ENCODE measurements around the gene ABHD17C. TPM values are rescaled to one million over a fixed set of nuclear protein-coding genes. Genes with fewer than 3 reads are reported as not detected.

The ABHD17C gene
- total and polyA plus RNA-seq, 2 experiments from 2014 or later, result 2.1 to 8.3 TPM

DNA sequence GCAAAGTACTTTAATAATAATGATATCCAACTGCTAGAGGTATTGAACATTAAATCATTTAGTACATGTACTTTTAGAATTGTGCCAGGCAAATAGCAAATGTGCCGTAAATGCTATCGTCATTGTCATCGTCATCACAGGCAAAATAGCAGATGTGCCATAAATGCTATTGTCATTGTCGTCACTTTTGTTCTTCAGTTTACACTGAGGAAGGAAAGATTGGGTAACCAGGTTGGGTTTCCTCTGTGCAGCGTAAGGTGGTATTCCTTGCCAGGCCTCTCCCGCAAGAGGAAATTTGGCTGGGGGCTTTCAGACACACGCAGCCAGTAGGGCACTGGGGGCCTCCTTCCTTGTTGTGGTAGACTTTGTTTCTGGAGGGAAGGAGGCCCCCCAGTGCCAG, 26.4 kb downstream of the ABHD17C start:
- Histone ChIP-seq H3K9ac (no peak overlapping the region), H3K4me2 (ENCODE audit: unreplicated experiment) (no peak overlapping the region), H4K20me1 (ENCODE audit: insufficient read depth) (peaks cover 8% of the 10 kb centered on the region; the same call in 1 of the 2 replicates), H3K79me2 (ENCODE audit: insufficient read depth) (peaks cover 97% of the 10 kb centered on the region), H3K27ac (no peak overlapping the region), H3K9me2 (ENCODE audit: insufficient read depth) (no peaks in the 10 kb centered on the region), H2AFZ (no peak overlapping the region), H3K4me1 (ENCODE audit: insufficient read depth) (no peaks in the 10 kb centered on the region), H3K9me3 (ENCODE audit: low read depth) (no peaks in the 10 kb centered on the region), H3K27me3 (replicated peaks; ENCODE audit: insufficient read depth) (no peaks in the 10 kb centered on the region), H3F3A (ENCODE audit: insufficient read depth) (no peaks in the 10 kb centered on the region), H3K36me3 (ENCODE audit: low read depth) (no peaks in the 10 kb centered on the region), H3K4me3 (no peak overlapping the region)
- DNase-seq, result no peak
- in situ Hi-C loops (cut with MboI), result no loop called here
- no peak for TF ChIP-seq EZH2phosphoT487 (IDR thresholded peaks at IDR 0.05; ENCODE audit: insufficient read depth, low read depth)
- no peak for TF ChIP-seq EZH2 (IDR thresholded peaks at IDR 0.05; ENCODE audit: insufficient read depth, poor library complexity, severe bottlenecking)
- 88 to 93% methylated on average over 7 of the region's 7 CpGs for WGBS, 2 experiments (ENCODE audit: low coverage in 1 of 2, low lambda C conversion rate in 2 of 2, missing lambda C conversion rate in 2 of 2)

DNA sequence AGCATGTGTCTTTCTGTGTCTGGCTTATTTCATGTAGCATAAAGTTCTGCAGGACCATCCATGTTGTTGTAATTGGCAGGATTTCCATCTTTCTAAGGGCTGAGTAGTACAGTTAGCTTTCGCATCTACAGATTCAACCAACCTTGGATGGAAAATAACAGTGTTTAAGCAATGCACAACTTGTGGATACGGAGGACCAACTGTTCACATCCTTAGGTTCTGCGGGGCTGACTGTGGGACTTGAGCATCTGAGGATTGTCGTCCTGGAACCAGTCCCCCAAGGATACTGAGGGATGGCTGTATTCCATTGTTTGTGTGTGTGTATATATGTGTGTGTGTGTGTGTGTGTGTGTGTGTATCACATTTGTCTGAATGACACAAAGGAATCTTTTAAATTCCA, 27.7 kb downstream of the ABHD17C start:
- H3K4me3 ChIP-seq, result no peak overlapping the region
- no peaks in the 10 kb centered on the region for H3K9me3 ChIP-seq (ENCODE audit: low read depth)
- H3K27me3 ChIP-seq (replicated peaks; ENCODE audit: insufficient read depth), result no peaks in the 10 kb centered on the region
- no peaks in the 10 kb centered on the region for H3K36me3 ChIP-seq (ENCODE audit: low read depth)
- WGBS, 2 experiments (ENCODE audit: low coverage in 1 of 2, low lambda C conversion rate in 2 of 2, missing lambda C conversion rate in 2 of 2), result 94 to 98% methylated on average over 4 of the region's 4 CpGs
- DNase-seq, result no peak
- peaks cover 97% of the 10 kb centered on the region for H3K79me2 ChIP-seq (ENCODE audit: insufficient read depth)
- no peaks in the 10 kb centered on the region for H3K4me1 ChIP-seq (ENCODE audit: insufficient read depth)
- no peaks in the 10 kb centered on the region for H3F3A ChIP-seq (ENCODE audit: insufficient read depth)
- H3K9ac ChIP-seq, result no peak overlapping the region
- peaks cover 8% of the 10 kb centered on the region; the same call in 1 of the 2 replicates for H4K20me1 ChIP-seq (ENCODE audit: insufficient read depth)
- in situ Hi-C loops (cut with MboI), result no loop called here
- H2AFZ ChIP-seq, result no peak overlapping the region
- no peak overlapping the region for H3K4me2 ChIP-seq (ENCODE audit: unreplicated experiment)
- H3K27ac ChIP-seq, result no peak overlapping the region
- H3K9me2 ChIP-seq (ENCODE audit: insufficient read depth), result no peaks in the 10 kb centered on the region
- TF ChIP-seq EZH2 (IDR thresholded peaks at IDR 0.05; ENCODE audit: insufficient read depth, poor library complexity, severe bottlenecking) (no peak), EZH2phosphoT487 (IDR thresholded peaks at IDR 0.05; ENCODE audit: insufficient read depth, low read depth) (no peak)

DNA sequence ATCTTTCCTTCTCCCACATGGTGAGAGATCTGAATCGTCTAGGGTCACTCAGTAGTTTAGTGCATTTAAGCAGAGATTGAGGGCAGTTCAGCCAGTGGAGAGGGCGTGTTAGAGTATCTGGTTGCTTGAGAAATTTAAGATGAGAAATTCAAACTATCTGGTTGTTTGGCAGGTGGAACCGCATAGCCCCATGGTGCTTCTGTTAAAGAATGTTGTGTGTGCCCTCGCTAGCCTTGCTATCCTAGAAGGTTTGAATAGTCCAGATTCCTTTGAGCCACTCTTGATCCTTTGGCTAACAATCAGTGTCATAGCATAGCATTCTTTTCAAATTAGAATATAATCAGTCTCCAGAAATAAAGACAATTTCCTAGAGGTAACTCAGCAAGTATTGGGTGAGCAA, 32.1 kb downstream of the ABHD17C start:
- H3F3A ChIP-seq (ENCODE audit: insufficient read depth), result 0 out of 2 replicates have a peak, but pooled peaks cover 3% of the 10 kb centered on the region
- H3K27me3 ChIP-seq (replicated peaks; ENCODE audit: insufficient read depth), result no peaks in the 10 kb centered on the region
- no peak overlapping the region for H3K27ac ChIP-seq
- no peaks in the 10 kb centered on the region for H3K36me3 ChIP-seq (ENCODE audit: low read depth)
- peaks cover 3% of the 10 kb centered on the region; the same call in 1 of the 2 replicates for H4K20me1 ChIP-seq (ENCODE audit: insufficient read depth)
- in situ Hi-C loops (cut with MboI), result no loop called here
- no peak overlapping the region for H3K4me3 ChIP-seq
- no peak overlapping the region for H3K9ac ChIP-seq
- TF ChIP-seq EZH2phosphoT487 (IDR thresholded peaks at IDR 0.05; ENCODE audit: insufficient read depth, low read depth) (no peak), EZH2 (IDR thresholded peaks at IDR 0.05; ENCODE audit: insufficient read depth, poor library complexity, severe bottlenecking) (no peak)
- H2AFZ ChIP-seq, result no peak overlapping the region
- H3K9me2 ChIP-seq (ENCODE audit: insufficient read depth), result no peaks in the 10 kb centered on the region
- no peak overlapping the region for H3K4me2 ChIP-seq (ENCODE audit: unreplicated experiment)
- WGBS, 2 experiments (ENCODE audit: low coverage in 1 of 2, low lambda C conversion rate in 2 of 2, missing lambda C conversion rate in 2 of 2), result 80 to 81% methylated on average over 4 of the region's 4 CpGs
- no peaks in the 10 kb centered on the region for H3K9me3 ChIP-seq (ENCODE audit: low read depth)
- H3K4me1 ChIP-seq (ENCODE audit: insufficient read depth), result no peaks in the 10 kb centered on the region
- peaks cover 98% of the 10 kb centered on the region for H3K79me2 ChIP-seq (ENCODE audit: insufficient read depth)
- DNase-seq, result no peak

DNA sequence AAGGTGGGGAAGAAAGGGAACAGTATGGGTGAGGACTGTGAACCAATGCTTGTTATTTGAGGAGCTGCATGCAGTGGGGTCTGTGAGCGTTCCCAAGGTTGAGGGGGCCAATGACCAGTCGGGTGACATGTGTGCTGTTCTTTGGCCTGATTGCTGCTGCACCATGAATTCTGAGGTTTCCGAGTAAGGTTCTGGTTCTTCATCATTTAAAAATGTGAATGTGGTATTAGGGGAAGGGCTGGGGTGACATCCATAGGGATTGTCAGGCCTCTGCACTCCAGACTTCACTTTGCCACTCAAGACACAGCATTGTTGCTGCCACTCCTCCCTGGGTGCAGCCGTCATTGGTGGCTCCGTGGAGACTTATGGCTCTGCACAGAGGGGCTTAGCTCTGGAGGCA, 32.5 kb downstream of the ABHD17C start:
- H3K9ac ChIP-seq, result no peak overlapping the region
- no peaks in the 10 kb centered on the region for H3K9me3 ChIP-seq (ENCODE audit: low read depth)
- H3K36me3 ChIP-seq (ENCODE audit: low read depth), result no peaks in the 10 kb centered on the region
- WGBS, 2 experiments (ENCODE audit: low coverage in 1 of 2, low lambda C conversion rate in 2 of 2, missing lambda C conversion rate in 2 of 2), result 93% methylated on average over 5 of the region's 5 CpGs
- H3K27ac ChIP-seq, result no peak overlapping the region
- peaks cover 98% of the 10 kb centered on the region for H3K79me2 ChIP-seq (ENCODE audit: insufficient read depth)
- H3K9me2 ChIP-seq (ENCODE audit: insufficient read depth), result no peaks in the 10 kb centered on the region
- no peaks in the 10 kb centered on the region for H3K27me3 ChIP-seq (replicated peaks; ENCODE audit: insufficient read depth)
- H3F3A ChIP-seq (ENCODE audit: insufficient read depth), result 0 out of 2 replicates have a peak, but pooled peaks cover 3% of the 10 kb centered on the region
- DNase-seq, result no peak
- H3K4me1 ChIP-seq (ENCODE audit: insufficient read depth), result no peaks in the 10 kb centered on the region
- H3K4me3 ChIP-seq, result no peak overlapping the region
- H2AFZ ChIP-seq, result no peak overlapping the region
- H3K4me2 ChIP-seq (ENCODE audit: unreplicated experiment), result no peak overlapping the region
- in situ Hi-C loops (cut with MboI), result no loop called here
- TF ChIP-seq EZH2phosphoT487 (IDR thresholded peaks at IDR 0.05; ENCODE audit: insufficient read depth, low read depth) (no peak), EZH2 (IDR thresholded peaks at IDR 0.05; ENCODE audit: insufficient read depth, poor library complexity, severe bottlenecking) (no peak)
- H4K20me1 ChIP-seq (ENCODE audit: insufficient read depth), result peaks cover 3% of the 10 kb centered on the region; the same call in 1 of the 2 replicates

DNA sequence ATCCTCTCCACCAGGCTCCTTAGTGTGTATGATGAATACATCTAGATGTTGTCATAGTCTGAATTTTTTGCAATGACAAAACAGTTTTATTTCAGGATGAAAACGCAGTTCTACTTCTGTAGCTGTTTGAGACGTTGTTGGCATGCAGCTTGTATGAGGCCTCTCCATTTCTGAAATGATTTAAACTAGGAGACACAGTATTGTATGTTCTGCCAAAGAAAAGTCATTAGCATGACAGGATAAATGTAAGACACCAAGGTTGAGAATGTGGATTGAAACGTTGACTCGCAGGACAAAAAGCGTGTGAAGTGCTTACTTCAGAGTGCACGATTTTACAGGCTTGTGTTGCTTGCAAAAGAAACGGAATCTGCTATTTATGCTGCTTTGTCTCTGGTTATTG, 35.3 kb downstream of the ABHD17C start:
- Histone ChIP-seq H3K27ac (no peak overlapping the region), H3K9me3 (ENCODE audit: low read depth) (no peaks in the 10 kb centered on the region), H3K9me2 (ENCODE audit: insufficient read depth) (no peaks in the 10 kb centered on the region), H3K4me2 (ENCODE audit: unreplicated experiment) (no peak overlapping the region), H2AFZ (no peak overlapping the region), H4K20me1 (ENCODE audit: insufficient read depth) (no peaks in the 10 kb centered on the region), H3F3A (ENCODE audit: insufficient read depth) (0 out of 2 replicates have a peak, but pooled peaks cover 3% of the 10 kb centered on the region), H3K9ac (no peak overlapping the region), H3K79me2 (ENCODE audit: insufficient read depth) (peaks cover 93% of the 10 kb centered on the region), H3K36me3 (ENCODE audit: low read depth) (no peaks in the 10 kb centered on the region), H3K4me3 (no peak overlapping the region), H3K4me1 (ENCODE audit: insufficient read depth) (no peaks in the 10 kb centered on the region), H3K27me3 (replicated peaks; ENCODE audit: insufficient read depth) (no peaks in the 10 kb centered on the region)
- DNase-seq, result no peak
- in situ Hi-C loops (cut with MboI), result no loop called here
- WGBS, 2 experiments (ENCODE audit: low coverage in 1 of 2, low lambda C conversion rate in 2 of 2, missing lambda C conversion rate in 2 of 2), result 75 to 81% methylated on average over 7 of the region's 7 CpGs
- no peak for TF ChIP-seq EZH2phosphoT487 (IDR thresholded peaks at IDR 0.05; ENCODE audit: insufficient read depth, low read depth)
- no peak for TF ChIP-seq EZH2 (IDR thresholded peaks at IDR 0.05; ENCODE audit: insufficient read depth, poor library complexity, severe bottlenecking)

Measured in GM23248 (cell line).